Parathyroid adenoma (tissue), 2 donors: ENCODE measurements around the gene MBOAT7.

Source experiments
- H2AFZ ChIP-seq: fragments of 300-600 bp; sonication (generic); one replicate; pipeline ENCODE4 v1.7.0; 2017; ENCODE audit warnings: antibody characterized with exemption, mild to moderate bottlenecking
- H3K27ac ChIP-seq: fragments of 300-600 bp; sonication (generic); one replicate; pipeline ENCODE4 v1.7.0; 2017
- H3K27me3 ChIP-seq: fragments of 300-600 bp; sonication (generic); one replicate; pipeline ENCODE4 v1.7.0; 2017; ENCODE audit warnings: low read length; ENCODE audit not compliant: control insufficient read depth, insufficient read depth
- H3K36me3 ChIP-seq: fragments of 300-600 bp; sonication (generic); one replicate; pipeline ENCODE4 v1.7.0; 2017; ENCODE audit warnings: low read length; ENCODE audit not compliant: control insufficient read depth, insufficient read depth
- H3K4me1 ChIP-seq: fragments of 300-600 bp; sonication (generic); one replicate; pipeline ENCODE4 v1.7.0; 2017; ENCODE audit warnings: control low read depth
- H3K4me2 ChIP-seq: fragments of 300-600 bp; sonication (generic); one replicate; pipeline ENCODE4 v1.7.0; 2017; ENCODE audit warnings: low read length
- H3K4me3 ChIP-seq: fragments of 300-600 bp; sonication (generic); one replicate; pipeline ENCODE4 v1.7.0; 2017; ENCODE audit warnings: low read depth, low read length
- H3K79me2 ChIP-seq: fragments of 300-600 bp; sonication (generic); one replicate; pipeline ENCODE4 v1.7.0; 2017; ENCODE audit warnings: control low read depth
- H3K9ac ChIP-seq: fragments of 300-600 bp; sonication (generic); one replicate; pipeline ENCODE4 v1.7.0; 2017; ENCODE audit warnings: mild to moderate bottlenecking
- H3K9me3 ChIP-seq: fragments of 300-600 bp; sonication (generic); one replicate; pipeline ENCODE4 v1.7.0; 2017; ENCODE audit warnings: low read length; ENCODE audit not compliant: control insufficient read depth
- CTCF ChIP-seq: fragments of 300-600 bp; sonication (generic); IDR thresholded peaks from one replicate; pipeline ENCODE4 v1.7.0; 2017; ENCODE audit warnings: antibody characterized with exemption, mild to moderate bottlenecking
- donor health status: primary hyperparathyroidism.

Gene MBOAT7

GRCh38 chr19:54124393-54124792, 65.0 kb downstream of the MBOAT7 start:
- no peak overlapping the region for H3K27ac ChIP-seq
- no peak overlapping the region for H2AFZ ChIP-seq
- TF ChIP-seq CTCF: no peak
- no peak overlapping the region for H3K4me3 ChIP-seq
- H3K9ac ChIP-seq: no peak overlapping the region
- no peaks in the 10 kb centered on the region for H3K9me3 ChIP-seq
- no peaks in the 10 kb centered on the region for H3K27me3 ChIP-seq
- no peak overlapping the region for H3K4me2 ChIP-seq
- H3K79me2 ChIP-seq: no peaks in the 10 kb centered on the region
- H3K4me1 ChIP-seq: no peaks in the 10 kb centered on the region
- no peaks in the 10 kb centered on the region for H3K36me3 ChIP-seq

DNA sequence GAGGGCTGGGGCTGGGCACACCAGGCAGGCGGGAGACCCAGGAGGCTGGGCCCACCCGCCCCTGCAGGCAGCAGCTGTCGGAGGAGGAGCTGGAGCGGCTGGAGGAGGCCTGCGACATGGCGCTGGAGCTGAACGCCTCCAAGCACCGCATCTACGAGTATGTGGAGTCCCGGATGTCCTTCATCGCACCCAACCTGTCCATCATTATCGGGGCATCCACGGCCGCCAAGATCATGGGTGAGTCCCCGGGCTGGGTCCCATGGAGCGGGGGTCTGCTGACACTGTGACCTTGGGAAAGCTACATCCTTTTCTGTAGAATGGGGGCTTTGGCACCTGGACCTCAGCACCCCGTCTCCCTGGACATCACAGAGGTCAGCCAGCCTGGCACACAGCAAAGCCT, 65.7 kb downstream of the MBOAT7 start:
- no peak overlapping the region for H3K4me3 ChIP-seq
- no peaks in the 10 kb centered on the region for H3K79me2 ChIP-seq
- H3K27me3 ChIP-seq: no peaks in the 10 kb centered on the region
- H3K27ac ChIP-seq: no peak overlapping the region
- H3K4me2 ChIP-seq: no peak overlapping the region
- H3K9me3 ChIP-seq: no peaks in the 10 kb centered on the region
- H3K36me3 ChIP-seq: no peaks in the 10 kb centered on the region
- no peaks in the 10 kb centered on the region for H3K4me1 ChIP-seq
- no peak for TF ChIP-seq CTCF
- H3K9ac ChIP-seq: no peak overlapping the region
- H2AFZ ChIP-seq: no peak overlapping the region
